PC-3 (cell line): ENCODE data around the gene SLC30A10.

Experiments used
- CTCF ChIP-seq: fragments of 300-600 bp; sonication (generic); conservative IDR thresholded peaks from 2 replicates; pipeline ENCODE4 v1.5.1; 2017; ENCODE audit warnings: antibody characterized with exemption, low read depth, mild to moderate bottlenecking, low read length
- EZH2 ChIP-seq: fragments of 300-600 bp; sonication (generic); IDR thresholded peaks from one replicate; pipeline ENCODE4 v1.6.1; 2017; ENCODE audit warnings: antibody characterized with exemption, mild to moderate bottlenecking, low read length; ENCODE audit not compliant: unreplicated experiment
- EZH2phosphoT487 ChIP-seq: fragments of 300-600 bp; sonication (generic); IDR thresholded peaks from 2 replicates; pipeline ENCODE4 v1.6.1; 2018; ENCODE audit warnings: mild to moderate bottlenecking, antibody characterized with exemption, low read length, borderline replicate concordance

- TF ChIP-seq CTCF, result no peak
- no peak for TF ChIP-seq EZH2
- no peak for TF ChIP-seq EZH2phosphoT487
Measured at GRCh38 chr1:219961684-219962083, 33.3 kb upstream of the SLC30A10 start.
